K562 (cell line): ENCODE results near the gene AFF3. TPM values are rescaled to one million over a fixed set of nuclear protein-coding genes. Genes with fewer than 3 reads are reported as not detected.

Experiments
- ATAC-seq: fragments of 200-7000 bp; cut with Tn5 transposase; 3 replicates; pipeline ENCODE4 v1.9.1; 2020; ENCODE audit warnings: moderate library complexity
- BruUV-seq: library from RNA; stranded (reverse); fragments of 400-500 nt; replicated peaks from 2 replicates; lab custom pipeline; 2021; lab: Mats Ljungman, UMichigan
- CTCF ChIA-PET: fragments of 300-600 bp; formaldehyde crosslinking; extraction: SDS; loops from one replicate; lab custom pipeline; 2021; ENCODE audit warnings: low intra/inter-chr PET ratio; lab: Yijun Ruan, JAX
- POLR2A ChIA-PET: fragments of 300-600, 350-650 bp; sonication (Branson Sonifier 250); formaldehyde crosslinking; extraction: SDS; loops from one replicate; lab custom pipeline; 2021; ENCODE audit warnings: antibody characterized with exemption, inconsistent platforms; lab: Yijun Ruan, JAX
- DNase-seq, 4 experiments: peaks; one replicate each; pipeline versions ENCODE4 v3.0.0 to v3.0.0-alpha.2; 2011 to 2018; ENCODE audit warnings: low spot score in 3 of 4, mixed read lengths in 3 of 4; ENCODE audit errors: extremely low read depth in 1 of 4
- FAIRE-seq: peaks from 2 replicates; lab custom pipeline; 2011; peaks lifted over from hg19 to GRCh38; lab: Jason Lieb, UNC
- H2AFZ ChIP-seq: 2 replicates; pipeline ENCODE4 v1.6.0; 2011; ENCODE audit warnings: low read depth, low read length, control low read depth, inconsistent platforms
- H3K27ac ChIP-seq: fragments of 200-600 bp; 3 replicates; pipeline ENCODE4 v1.8.0; 2011; ENCODE audit warnings: low read depth, mild to moderate bottlenecking, control low read depth, inconsistent platforms, low read length, moderate library complexity, mixed read lengths; ENCODE audit errors: extremely low read depth
- H3K27me3 ChIP-seq, 2 experiments: fragments of 300-600 bp in 1 of 2; 2 replicates in 1 of 2; 3 replicates in 1 of 2; pipeline versions ENCODE4 v1.6.0 to v1.8.0; 2011; ENCODE audit warnings: inconsistent platforms in 2 of 2, low read length in 2 of 2, mild to moderate bottlenecking in 1 of 2, mixed read lengths in 1 of 2, moderate library complexity in 1 of 2; ENCODE audit not compliant: control insufficient read depth in 2 of 2, insufficient read depth in 2 of 2
- H3K36me3 ChIP-seq: fragments of 300-600 bp; 3 replicates; pipeline ENCODE4 v1.8.0; 2011; ENCODE audit warnings: mild to moderate bottlenecking, low read length, inconsistent platforms; ENCODE audit not compliant: control insufficient read depth, insufficient read depth
- H3K4me1 ChIP-seq, 2 experiments: fragments of 200-600 bp in 1 of 2; replicated peaks in 1 of 2; 2 replicates in 1 of 2; 3 replicates in 1 of 2; pipeline versions ENCODE4 v1.5.1 to v1.8.0; 2011; ENCODE audit warnings: inconsistent platforms in 2 of 2, low read length in 2 of 2, mild to moderate bottlenecking in 1 of 2, mixed read lengths in 1 of 2, moderate library complexity in 1 of 2; ENCODE audit not compliant: control insufficient read depth in 2 of 2, insufficient read depth in 2 of 2
- H3K4me2 ChIP-seq: 2 replicates; pipeline ENCODE4 v1.6.1; 2011; ENCODE audit warnings: low read length, control low read depth, inconsistent platforms, mixed read lengths; ENCODE audit not compliant: insufficient read depth
- H3K4me3 ChIP-seq: fragments of 200-600 bp; sonication (generic), shearing (Covaris generic); 2 replicates; pipeline ENCODE4 v1.5.1; 2016; ENCODE audit warnings: control low read depth, inconsistent platforms
- H3K79me2 ChIP-seq: fragments of 200-600 bp; 3 replicates; pipeline ENCODE4 v1.8.0; 2011; ENCODE audit warnings: low read length, inconsistent platforms; ENCODE audit not compliant: control insufficient read depth, insufficient read depth
- H3K9ac ChIP-seq, 2 experiments: 2 replicates each; pipeline versions ENCODE4 v1.6.0 to v1.6.1; 2011; ENCODE audit warnings: low read depth in 2 of 2, low read length in 2 of 2, control low read depth in 1 of 2, inconsistent platforms in 1 of 2, mild to moderate bottlenecking in 1 of 2, mixed read lengths in 1 of 2; ENCODE audit not compliant: insufficient read depth in 1 of 2
- H3K9me1 ChIP-seq: one replicate; pipeline ENCODE4 v1.6.0; 2011; ENCODE audit warnings: inconsistent platforms, mild to moderate bottlenecking, low read length, moderate library complexity; ENCODE audit not compliant: control insufficient read depth, insufficient read depth
- H3K9me3 ChIP-seq: replicated peaks from 2 replicates; pipeline ENCODE4 v1.5.1; 2011; ENCODE audit warnings: low read depth, low read length, inconsistent platforms; ENCODE audit not compliant: control insufficient read depth, insufficient read depth
- H4K20me1 ChIP-seq: replicated peaks from 2 replicates; pipeline ENCODE4 v1.6.1; 2011; ENCODE audit warnings: low read length, inconsistent platforms, mixed read lengths; ENCODE audit not compliant: control insufficient read depth, insufficient read depth
- ARID2 ChIP-seq: fragments of 450-650 bp; IDR thresholded peaks from 2 replicates; pipeline ENCODE4 v1.6.1; 2017; ENCODE audit warnings: antibody characterized with exemption, mild to moderate bottlenecking
- ATF4 ChIP-seq: fragments of 450-650 bp; formaldehyde crosslinking; IDR thresholded peaks from 2 replicates; pipeline ENCODE4 v1.4.0; 2022; ENCODE audit warnings: mild to moderate bottlenecking, moderate library complexity
- BRD4 ChIP-seq: fragments of 200-600 bp; sonication (generic); IDR thresholded peaks from 2 replicates; pipeline ENCODE4 v1.6.1; 2017; ENCODE audit warnings: inconsistent platforms
- ESRRB ChIP-seq: fragments of 250-450 bp; sonication (Bioruptor Pico); IDR thresholded peaks from 2 replicates; pipeline ENCODE4 v1.5.0; 2020; ENCODE audit warnings: mild to moderate bottlenecking, moderate library complexity, borderline replicate concordance
- FUS ChIP-seq: fragments of 200-400 bp; formaldehyde crosslinking; optimal IDR thresholded peaks from 2 replicates; pipeline ENCODE3; 2017; ENCODE audit warnings: low read depth, low read length
- HDAC8 ChIP-seq: fragments of 450-650 bp; IDR thresholded peaks from 2 replicates; pipeline ENCODE4 v1.6.1; 2016; ENCODE audit warnings: mild to moderate bottlenecking, missing genetic modification characterization, moderate library complexity, missing compliant biosample characterization
- PCBP2 ChIP-seq: fragments of 200-400 bp; formaldehyde crosslinking; IDR thresholded peaks from 2 replicates; pipeline ENCODE4 v1.6.1; 2018; ENCODE audit warnings: low read length, low read depth, mild to moderate bottlenecking, moderate library complexity; ENCODE audit not compliant: poor library complexity, severe bottlenecking
- RERE ChIP-seq: sonication (generic); formaldehyde crosslinking; IDR thresholded peaks from 2 replicates; pipeline ENCODE4 v1.8.0; 2023; ENCODE audit warnings: missing genetic modification reagents, mild to moderate bottlenecking, borderline replicate concordance
- SAP30 ChIP-seq: fragments of 200-600 bp; sonication (generic); IDR thresholded peaks from 2 replicates; pipeline ENCODE4 v1.6.1; 2012; ENCODE audit warnings: borderline replicate concordance, low read depth, mild to moderate bottlenecking, moderate library complexity, low read length, control low read depth, inconsistent platforms; ENCODE audit not compliant: insufficient read depth, poor library complexity, severe bottlenecking
- SMAD4 ChIP-seq: fragments of 250-450 bp; sonication (Bioruptor Pico); conservative IDR thresholded peaks from 2 replicates; pipeline ENCODE4 v1.8.0; 2021; ENCODE audit warnings: inconsistent platforms, mild to moderate bottlenecking, moderate library complexity
- THRAP3 ChIP-seq: fragments of 450-650 bp; IDR thresholded peaks from 2 replicates; pipeline ENCODE4 v1.6.1; 2016; ENCODE audit warnings: mild to moderate bottlenecking, inconsistent platforms, borderline replicate concordance
- ZNF551 ChIP-seq: fragments of 250-450 bp; sonication (Bioruptor Pico); IDR thresholded peaks from 2 replicates; pipeline ENCODE4 v1.5.0; 2021; ENCODE audit warnings: mild to moderate bottlenecking, moderate library complexity
- WGBS: fragments of 100-300 bp; shearing (Covaris generic); methylation state at CpG from one replicate; pipeline ENCODE4 v1.1.6; 2016; ENCODE audit warnings: low coverage, mixed read lengths; ENCODE audit not compliant: insufficient coverage; ENCODE audit errors: missing lambda C conversion rate; 5-methylcytosine and 5-hydroxymethylcytosine counted together
- in situ Hi-C: fragments of 300-500 bp; cut with MboI; formaldehyde crosslinking; loops from 4 replicates; pipeline ENCODE4 v1.15.0; 2018; ENCODE audit warnings: inconsistent platforms, mixed read lengths
- intact Hi-C: fragments of 100-400 bp; cut with micrococcal nuclease; formaldehyde crosslinking; loops from 2 replicates; pipeline ENCODE4 v1.14.2; 2022
- polyA plus RNA-seq, 8 experiments: library from polyadenylated mRNA; depleted of rRNA in 4 of 8; stranded (reverse) in 5 of 8; unstranded in 3 of 8; fragments of >200 nt; fragmentation: Nextera tagmentation in 2 of 8; fragmentation: Illumina TruSeq in 1 of 8; extraction: Ambion mirVana in 2 of 8; extraction: Trizol in 1 of 8; gene quantifications; 2 replicates each; pipeline versions ENCODE4 v1.2.1 to v1.2.3, GENCODE V29; 2011 to 2014; ENCODE audit warnings: inconsistent platforms in 1 of 8, missing spikeins in 1 of 8
- total RNA-seq, 7 experiments: library from RNA; depleted of rRNA in 6 of 7; stranded (reverse); fragments of >200 nt in 6 of 7; fragmentation: Illumina TruSeq in 2 of 7; extraction: Trizol in 2 of 7; gene quantifications; 2 replicates each; pipeline versions ENCODE4 v1.2.1 to v1.2.3, GENCODE V29; 2011 to 2021; ENCODE audit warnings: low replicate concordance in 1 of 7

The AFF3 gene
- total and polyA plus RNA-seq, 9 of the 15 experiments (the other 6 are each of a cell fraction or from before 2014, with no cell fraction given): 0.02 to 0.11 TPM; not detected in 7

- Histone ChIP-seq H3K4me2 (no peak overlapping the region), H3K79me2 (no peaks in the 10 kb centered on the region), H3K9me3 (no peaks in the 10 kb centered on the region), H3K4me1 (no peaks in the 10 kb centered on the region), H3K27me3 (peaks cover 9 to 38% of the 10 kb centered on the region in 2 experiments), H3K9me1 (no peaks in the 10 kb centered on the region), H3K9ac (no peak overlapping the region), H2AFZ (no peak overlapping the region), H3K27ac (no peak overlapping the region), H3K4me3 (no peak overlapping the region), H4K20me1 (no peaks in the 10 kb centered on the region), H3K36me3 (no peaks in the 10 kb centered on the region)
- BruUV-seq: no TSS peak
- FAIRE-seq: no peak
- DNase-seq: no peak
- in situ Hi-C loops: no loop called here
- intact Hi-C loops: no loop called here
- ChIA-PET POLR2A (interaction anchor here (0.8 kb wide), 1 partner anchor 16 kb away, joined by 3 read pairs; no protein-coding TSS in a partner anchor), CTCF (no interaction called here)
- WGBS: 5% methylated on average over 12 of the region's 12 CpGs
- no peak for ATAC-seq
- TF ChIP-seq ARID2 (no peak), RERE (CRISPR knock-in tag) (no peak), ESRRB (CRISPR knock-in tag) (no peak), PCBP2 (no peak), ATF4 (CRISPR knock-in tag) (no peak), SAP30 (no peak), ZNF551 (CRISPR knock-in tag) (no peak), FUS (no peak), HDAC8 (tag) (no peak), THRAP3 (no peak), SMAD4 (CRISPR knock-in tag) (no peak), BRD4 (no peak)
Measured at GRCh38 chr2:99675130-99675661, 467.2 kb downstream of the AFF3 start.
